Measurements from ENCODE around the gene PYROXD2. TPM values are rescaled to one million over a fixed set of nuclear protein-coding genes. Genes with fewer than 3 reads are reported as not detected.

The PYROXD2 gene
- total and polyA plus RNA-seq, 2 of the 13 experiments (the other 11 are each of a cell fraction or from before 2014, with no cell fraction given) = 2.0 to 6.2 TPM

- TF ChIP-seq E2F1 (CRISPR knock-in tag; IDR thresholded peaks at IDR 0.05) = no peak
- TF ChIP-seq GATAD2A (CRISPR knock-in tag; IDR thresholded peaks at IDR 0.05) = no peak
These were observed 74.6 kb downstream of the PYROXD2 start (continued) for GRCh38 chr10:98340261-98340939.

- in situ Hi-C loops (cut with HindIII; ENCODE audit: extremely low pct_ligation_motif_present, low pct_unique_long_range_greater_than_20kb) (no loop called here), intact Hi-C loops (cut with micrococcal nuclease; ENCODE audit: unreplicated experiment) (no loop called here)
- no peak for ATAC-seq
- Histone ChIP-seq H3K9ac (ENCODE audit: insufficient read depth, low read depth, low read length) (no peak overlapping the region), H3K36me3 (replicated peaks in 1 of 2; ENCODE audit: control insufficient read depth in 1 of 2, insufficient read depth in 2 of 2, low read length in 2 of 2) (no peaks in the 10 kb centered on the region), H3K27me3 (ENCODE audit: control insufficient read depth in 1 of 2, insufficient read depth in 2 of 2, low read length in 2 of 2) (peaks cover 3 to 21% of the 10 kb centered on the region in 2 experiments; a peak in 2 of 5 replicates), H3K79me2 (ENCODE audit: insufficient read depth, low read length) (no peaks in the 10 kb centered on the region), H2AFZ (ENCODE audit: low read length) (no peak overlapping the region), H3K27ac (ENCODE audit: extremely low read length, insufficient read depth, low read length) (no peak overlapping the region), H3K4me2 (ENCODE audit: low read depth, low read length) (no peak overlapping the region), H3K4me1 (ENCODE audit: insufficient read depth, low read length) (no peaks in the 10 kb centered on the region), H3K4me3 (replicated peaks in 1 of 3; ENCODE audit: insufficient read depth in 1 of 3, low read depth in 2 of 3, low read length in 3 of 3) (no peak overlapping the region), H4K20me1 (ENCODE audit: insufficient read depth, low read length) (no peaks in the 10 kb centered on the region), H3K9me3 (ENCODE audit: low read length) (no peaks in the 10 kb centered on the region)
- CTCF ChIA-PET (ENCODE audit: low intra/inter-chr PET ratio, low total read pairs) = no interaction called here
- POLR2A ChIA-PET = no interaction called here
- no peak for DNase-seq (ENCODE audit: low spot score)
- 9% methylated on average over 5 of the region's 5 CpGs for WGBS (ENCODE audit: low lambda C conversion rate)
- no peak for FAIRE-seq
- no TSS peak for BruUV-seq (replicated peaks)
- TF ChIP-seq ATM (IDR thresholded peaks at IDR 0.05; ENCODE audit: borderline replicate concordance) = no peak
- TF ChIP-seq DRAP1 (CRISPR knock-in tag; IDR thresholded peaks at IDR 0.05) = no peak
- TF ChIP-seq RFX1 (IDR thresholded peaks at IDR 0.05) = no peak
- no peak for TF ChIP-seq THAP11 (CRISPR knock-in tag; IDR thresholded peaks at IDR 0.05)
- no peak for TF ChIP-seq PLSCR1 (CRISPR knock-in tag; IDR thresholded peaks at IDR 0.05; ENCODE audit: borderline replicate concordance)
- TF ChIP-seq ZNF704 (CRISPR knock-in tag; IDR thresholded peaks at IDR 0.05; ENCODE audit: borderline replicate concordance) = no peak
- TF ChIP-seq ZC3H4 (CRISPR knock-in tag; IDR thresholded peaks at IDR 0.05; ENCODE audit: borderline replicate concordance) = no peak
- TF ChIP-seq ZFP1 (CRISPR knock-in tag; IDR thresholded peaks at IDR 0.05) = no peak
- no peak for TF ChIP-seq ZNF276 (CRISPR knock-in tag; IDR thresholded peaks at IDR 0.05; ENCODE audit: low read depth)
- no peak for TF ChIP-seq ZNF597 (CRISPR knock-in tag; IDR thresholded peaks at IDR 0.05)
- no peak for TF ChIP-seq ZNF549 (CRISPR knock-in tag; IDR thresholded peaks at IDR 0.05)
These were observed 75.2 kb downstream of the PYROXD2 start for GRCh38 chr10:98339799-98340198.
